NT2/D1 (cell line): Measurements from ENCODE around the gene EEF2KMT.

ENCODE experiments used
- SUZ12 ChIP-seq: IDR thresholded peaks from 2 replicates; pipeline ENCODE4 v1.6.1; 2011; ENCODE audit not compliant: insufficient read length, insufficient read depth; ENCODE audit errors: extremely low read depth
- YY1 ChIP-seq: IDR thresholded peaks from 2 replicates; pipeline ENCODE4 v1.6.1; 2011; ENCODE audit not compliant: insufficient read length, insufficient read depth
- ZNF274 ChIP-seq: IDR thresholded peaks from 2 replicates; pipeline ENCODE4 v1.6.1; 2011; ENCODE audit warnings: mild to moderate bottlenecking, low read depth, low read length

DNA sequence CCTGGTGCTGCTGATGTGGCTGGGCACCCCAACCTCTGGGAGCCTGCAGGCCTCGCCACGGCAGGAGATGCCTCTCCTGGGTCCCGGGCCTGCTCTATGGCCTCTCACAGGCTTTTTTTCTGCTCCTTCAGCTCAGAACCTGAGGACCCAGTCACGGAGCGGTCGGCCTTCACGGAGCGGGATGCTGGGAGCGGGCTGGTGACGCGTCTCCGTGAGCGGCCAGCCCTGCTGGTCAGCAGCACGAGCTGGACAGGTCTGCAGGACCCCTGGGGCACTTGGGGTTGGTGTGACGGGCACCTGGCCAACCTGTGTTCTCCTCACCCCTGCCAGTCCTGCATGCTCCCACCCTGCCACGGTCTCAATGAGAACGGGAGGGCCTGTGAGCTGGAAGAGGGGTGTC is 19.0 kb downstream of the EEF2KMT start:
- TF ChIP-seq YY1 (no peak), ZNF274 (no peak), SUZ12 (no peak)
